GM21576 (cell line): ENCODE data around the gene NCOA6.

Source experiments
- ATAC-seq: cut with Tn5 transposase; IDR thresholded peaks from one replicate; pipeline ENCODE4 v1.9.1; 2021; ENCODE audit warnings: mild to moderate bottlenecking, moderate library complexity; ENCODE audit not compliant: unreplicated experiment

NCOA6 gene

GRCh38 chr20:34776177-34776576 is 49.3 kb downstream of the NCOA6 start:
- no peak for ATAC-seq

- ATAC-seq, result no peak
These were observed 50.6 kb downstream of the NCOA6 start for GRCh38 chr20:34774886-34775285.

GRCh38 chr20:34774449-34774848 is 51.0 kb downstream of the NCOA6 start:
- ATAC-seq, result no peak

GRCh38 chr20:34773726-34774125 is 51.7 kb downstream of the NCOA6 start:
- no peak for ATAC-seq

DNA sequence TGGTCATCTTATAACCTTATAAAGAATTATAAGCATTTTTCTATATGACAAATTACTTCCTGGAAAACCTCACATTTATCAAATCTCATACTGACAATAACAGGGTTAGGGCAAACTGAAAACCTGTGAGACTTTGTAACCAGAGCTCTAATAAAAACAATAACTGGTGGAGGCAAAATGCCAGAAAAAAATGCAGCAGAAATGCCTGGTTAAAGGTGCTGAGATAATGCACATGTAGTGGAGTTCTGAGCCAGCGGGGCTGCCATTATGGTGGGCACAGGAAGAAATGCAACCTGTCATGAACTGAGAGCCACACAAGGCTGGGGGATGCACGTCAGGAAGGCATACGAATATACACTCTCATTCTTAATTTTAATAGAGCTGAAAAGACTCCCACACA is 53.0 kb downstream of the NCOA6 start:
- ATAC-seq, result no peak

DNA sequence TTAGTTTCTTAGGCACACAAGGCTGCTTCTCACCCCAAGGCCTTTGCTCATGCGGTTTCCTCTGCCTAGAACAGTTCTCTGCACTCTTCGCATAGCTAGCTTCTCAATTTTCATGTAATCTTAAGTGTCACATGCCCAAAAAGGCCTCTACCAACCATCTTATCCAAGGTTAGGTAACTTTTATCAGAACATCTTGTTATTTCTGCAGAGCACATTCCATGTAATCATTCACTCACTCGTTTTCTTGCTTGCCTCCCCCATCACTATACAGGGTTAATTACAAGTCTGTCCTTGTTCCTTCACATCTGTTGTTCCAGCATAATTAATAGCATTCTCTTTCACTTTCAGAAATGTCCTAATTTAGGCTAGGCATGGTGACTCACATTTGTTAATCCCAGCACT is 53.8 kb downstream of the NCOA6 start:
- ATAC-seq, result no peak

- ATAC-seq, result no peak
These were observed 57.4 kb downstream of the NCOA6 start for GRCh38 chr20:34768096-34768495.

GRCh38 chr20:34762031-34762555 is 63.4 kb downstream of the NCOA6 start:
- ATAC-seq, result no peak

- no peak for ATAC-seq
These were observed 70.1 kb downstream of the NCOA6 start for GRCh38 chr20:34755367-34755766.

GRCh38 chr20:34754611-34755010 is 70.8 kb downstream of the NCOA6 start:
- no peak for ATAC-seq

DNA sequence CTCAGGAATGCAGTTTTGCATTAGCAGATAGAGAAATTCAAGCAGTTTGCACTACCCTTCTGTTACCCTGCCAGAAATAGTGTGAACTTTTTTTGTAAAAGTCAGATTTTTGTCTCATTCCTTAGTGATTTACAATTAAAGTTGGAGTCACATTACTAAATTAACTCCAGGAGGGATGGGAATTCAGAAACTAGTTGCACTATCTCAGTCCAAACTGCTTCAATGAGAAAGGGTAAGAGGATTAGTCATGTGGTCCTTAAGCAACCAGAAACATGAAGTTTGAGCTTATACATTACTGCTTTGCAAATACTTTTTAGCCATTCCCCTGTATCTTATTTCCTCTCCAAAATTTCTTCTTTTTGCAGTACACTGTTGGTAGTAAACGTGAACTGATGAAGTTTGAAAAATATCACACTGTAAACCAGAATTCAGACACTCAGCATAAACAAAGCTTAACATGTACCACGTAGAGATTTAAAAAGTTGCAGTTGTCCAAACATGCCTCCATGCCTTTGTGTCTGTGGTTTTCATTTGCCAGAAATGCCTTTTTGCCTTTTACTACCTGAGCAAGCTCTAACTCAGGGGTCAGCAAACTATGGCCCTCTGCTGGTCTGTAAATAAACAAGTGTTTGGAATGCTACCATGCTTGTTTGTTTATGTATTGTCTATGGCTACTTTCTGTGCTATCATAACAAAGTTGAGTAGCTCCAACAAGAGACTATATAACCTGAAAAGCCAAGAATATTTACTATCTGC is 71.6 kb downstream of the NCOA6 start:
- ATAC-seq, result no peak

GRCh38 chr20:34751453-34751852 is 74.0 kb downstream of the NCOA6 start:
- no peak for ATAC-seq

GRCh38 chr20:34750484-34750883 is 75.0 kb downstream of the NCOA6 start:
- ATAC-seq, result no peak

GRCh38 chr20:34748709-34749108 is 76.7 kb downstream of the NCOA6 start:
- ATAC-seq, result no peak

- ATAC-seq, result no peak
These were observed 78.0 kb downstream of the NCOA6 start for GRCh38 chr20:34747479-34747878.

GRCh38 chr20:34746674-34747073 is 78.8 kb downstream of the NCOA6 start:
- ATAC-seq, result no peak

DNA sequence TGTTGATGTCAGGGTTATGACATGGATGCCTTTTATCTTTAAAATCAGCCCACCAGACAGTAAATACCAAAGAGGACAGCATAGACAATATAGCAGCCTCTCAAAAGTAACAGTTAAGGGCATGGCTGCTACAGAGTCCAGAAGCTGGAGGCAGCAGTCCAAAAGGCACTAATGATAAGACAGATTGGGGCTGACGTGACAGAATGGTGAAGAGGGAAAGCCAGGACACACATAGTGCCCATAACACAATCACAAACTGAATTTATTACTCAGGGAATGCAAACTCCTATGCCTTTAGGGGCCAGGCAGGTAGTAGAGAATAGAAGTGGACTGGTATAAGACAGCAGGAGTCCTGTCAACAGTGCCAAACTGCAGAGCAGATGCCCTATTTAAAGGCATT is 80.6 kb downstream of the NCOA6 start:
- no peak for ATAC-seq

GRCh38 chr20:34744340-34744739 is 81.1 kb downstream of the NCOA6 start:
- ATAC-seq, result no peak

DNA sequence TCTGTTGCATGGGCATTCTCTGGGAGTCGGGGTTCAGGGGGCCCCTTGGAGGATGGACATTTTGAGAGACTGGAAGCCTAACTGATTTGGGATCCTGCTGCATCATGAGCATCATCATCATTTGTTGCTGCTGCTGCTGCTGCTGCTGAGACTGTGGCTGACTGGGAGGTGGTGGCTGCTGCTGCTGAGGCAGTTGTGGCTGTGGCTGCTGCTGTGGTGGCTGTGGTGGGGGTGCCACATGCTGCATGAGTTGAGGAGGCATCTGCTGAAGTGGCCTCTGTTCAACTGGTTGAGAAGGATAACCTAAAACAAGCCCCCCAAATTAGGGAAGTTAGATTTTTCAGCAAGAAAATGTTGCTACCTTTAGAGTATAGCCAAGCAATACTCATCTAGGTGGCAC is 82.4 kb downstream of the NCOA6 start:
- no peak for ATAC-seq

DNA sequence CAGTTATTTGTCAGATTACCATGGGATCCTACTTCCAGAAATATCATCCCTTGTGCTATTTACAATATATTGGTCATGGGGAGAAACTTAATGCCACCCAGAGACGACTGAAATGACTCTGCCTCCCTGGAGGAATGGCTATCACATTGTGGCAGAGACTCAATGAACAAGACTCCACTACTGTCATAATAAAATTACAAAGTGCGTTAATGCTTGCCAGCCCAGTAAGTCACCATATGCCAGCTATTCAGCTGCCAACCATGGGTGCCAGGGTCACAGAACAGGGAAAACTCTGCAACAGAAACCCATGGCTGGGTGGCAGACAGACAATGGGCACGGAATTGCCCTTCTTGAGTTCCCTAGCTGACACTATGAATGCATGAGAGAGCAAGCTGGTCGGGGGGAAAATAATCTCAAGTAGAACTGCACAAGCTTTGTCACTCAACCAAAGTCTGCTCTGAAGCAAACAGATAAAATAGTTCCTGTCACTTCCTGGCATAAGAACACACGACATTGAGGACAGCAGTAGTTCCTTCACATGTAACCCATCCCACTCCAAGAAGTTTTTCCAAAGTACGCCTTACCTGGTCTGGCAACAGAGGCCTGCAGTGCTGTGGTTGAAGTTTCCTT is 89.2 kb downstream of the NCOA6 start:
- no peak for ATAC-seq

DNA sequence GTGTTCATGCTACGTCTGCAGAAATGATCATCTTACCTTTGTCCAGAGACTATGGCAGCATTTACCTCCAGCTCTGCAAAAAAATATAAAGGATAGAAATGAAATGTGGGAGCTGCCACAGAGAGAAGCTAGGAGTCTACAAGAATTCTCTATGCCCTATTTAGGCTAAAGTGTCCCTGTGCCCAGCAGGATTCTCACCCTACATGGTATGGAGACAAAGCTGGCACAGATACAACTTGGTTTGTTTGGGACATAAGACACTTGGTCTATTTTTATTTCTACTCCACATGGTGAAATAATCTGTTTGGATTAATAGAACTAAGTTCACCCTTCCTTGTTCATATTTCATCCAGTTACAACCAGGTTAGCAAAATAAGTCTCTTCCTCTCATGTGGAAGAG is 92.9 kb downstream of the NCOA6 start:
- ATAC-seq, result no peak

GRCh38 chr20:34729416-34729815 is 96.0 kb downstream of the NCOA6 start:
- ATAC-seq, result no peak
